Astrocyte (in vitro differentiated cells and primary cell): Measurements from ENCODE around the gene PTK6. TPM values are rescaled to one million over a fixed set of nuclear protein-coding genes. Genes with fewer than 3 reads are reported as not detected.

Experiments used
- DNase-seq: peaks from one replicate; pipeline ENCODE4 v3.0.0-alpha.2; 2010; ENCODE audit warnings: low read depth
- FAIRE-seq: peaks from 2 replicates; lab custom pipeline; 2011; peaks lifted over from hg19 to GRCh38; lab: Jason Lieb, UNC
- H2AFZ ChIP-seq: 2 replicates; pipeline ENCODE4 v1.6.0; 2012; ENCODE audit warnings: low read depth, low read length, inconsistent platforms
- H3K27ac ChIP-seq: 2 replicates; pipeline ENCODE4 v1.5.1; 2011; ENCODE audit warnings: low read depth, low read length, inconsistent platforms
- H3K27me3 ChIP-seq: 2 replicates; pipeline ENCODE4 v1.6.0; 2011; ENCODE audit warnings: low read length, inconsistent platforms; ENCODE audit not compliant: insufficient read depth
- H3K36me3 ChIP-seq: 2 replicates; pipeline ENCODE4 v1.5.1; 2011; ENCODE audit warnings: low read length, inconsistent platforms; ENCODE audit not compliant: insufficient read depth
- H3K4me1 ChIP-seq: 2 replicates; pipeline ENCODE4 v1.5.1; 2011; ENCODE audit warnings: low read length, inconsistent platforms; ENCODE audit not compliant: insufficient read depth
- H3K4me2 ChIP-seq: 2 replicates; pipeline ENCODE4 v1.6.0; 2012; ENCODE audit warnings: low read length, inconsistent platforms
- H3K4me3 ChIP-seq: 2 replicates; pipeline ENCODE4 v1.5.1; 2011; ENCODE audit warnings: low read depth, mild to moderate bottlenecking, low read length, inconsistent platforms; ENCODE audit not compliant: insufficient read depth
- H3K79me2 ChIP-seq: 2 replicates; pipeline ENCODE4 v1.6.0; 2012; ENCODE audit warnings: mild to moderate bottlenecking, low read length, inconsistent platforms; ENCODE audit not compliant: insufficient read depth
- H3K9ac ChIP-seq: 2 replicates; pipeline ENCODE4 v1.6.0; 2012; ENCODE audit warnings: mild to moderate bottlenecking, low read length, inconsistent platforms
- H3K9me3 ChIP-seq: 2 replicates; pipeline ENCODE4 v1.5.1; 2012; ENCODE audit warnings: low read depth, mild to moderate bottlenecking, low read length, inconsistent platforms; ENCODE audit not compliant: insufficient read depth
- H4K20me1 ChIP-seq: 2 replicates; pipeline ENCODE4 v1.6.0; 2012; ENCODE audit warnings: low read length, inconsistent platforms; ENCODE audit not compliant: insufficient read depth
- H3K27ac Mint-ChIP-seq: one replicate; pipeline ENCODE4 v1.8.0; 2021; ENCODE audit warnings: mild to moderate bottlenecking, mixed read lengths; ENCODE audit not compliant: unreplicated experiment
- H3K27me3 Mint-ChIP-seq: one replicate; pipeline ENCODE4 v1.8.0; 2021; ENCODE audit warnings: low read depth, mixed read lengths; ENCODE audit not compliant: unreplicated experiment
- H3K36me3 Mint-ChIP-seq: one replicate; pipeline ENCODE4 v1.8.0; 2021; ENCODE audit warnings: low read depth, mixed read lengths; ENCODE audit not compliant: unreplicated experiment
- H3K4me1 Mint-ChIP-seq: one replicate; pipeline ENCODE4 v1.8.0; 2021; ENCODE audit warnings: low read depth, mixed read lengths; ENCODE audit not compliant: unreplicated experiment
- H3K4me3 Mint-ChIP-seq: one replicate; pipeline ENCODE4 v1.8.0; 2021; ENCODE audit warnings: mild to moderate bottlenecking, moderate library complexity, mixed read lengths; ENCODE audit not compliant: unreplicated experiment
- H3K9me3 Mint-ChIP-seq: one replicate; pipeline ENCODE4 v1.8.0; 2021; ENCODE audit warnings: mild to moderate bottlenecking, mixed read lengths; ENCODE audit not compliant: unreplicated experiment
- EZH2 ChIP-seq: IDR thresholded peaks from 2 replicates; pipeline ENCODE4 v1.6.1; 2012; ENCODE audit warnings: mild to moderate bottlenecking, low read length, inconsistent platforms; ENCODE audit not compliant: insufficient read depth
- total RNA-seq: library from RNA; stranded (reverse); gene quantifications from 2 replicates; pipeline ENCODE4 v1.2.1, GENCODE V29; 2021
- TF ChIP-seq, protein P1 (sequence below): IDR thresholded peaks from 2 replicates; pipeline ENCODE4 v1.5.1; 2011; ENCODE audit warnings: low read depth, mild to moderate bottlenecking, inconsistent platforms, low read length, moderate library complexity; ENCODE audit not compliant: insufficient read depth

The PTK6 gene
- total RNA-seq, 1 donor from 2014 or later, result 0.18 TPM

DNA sequence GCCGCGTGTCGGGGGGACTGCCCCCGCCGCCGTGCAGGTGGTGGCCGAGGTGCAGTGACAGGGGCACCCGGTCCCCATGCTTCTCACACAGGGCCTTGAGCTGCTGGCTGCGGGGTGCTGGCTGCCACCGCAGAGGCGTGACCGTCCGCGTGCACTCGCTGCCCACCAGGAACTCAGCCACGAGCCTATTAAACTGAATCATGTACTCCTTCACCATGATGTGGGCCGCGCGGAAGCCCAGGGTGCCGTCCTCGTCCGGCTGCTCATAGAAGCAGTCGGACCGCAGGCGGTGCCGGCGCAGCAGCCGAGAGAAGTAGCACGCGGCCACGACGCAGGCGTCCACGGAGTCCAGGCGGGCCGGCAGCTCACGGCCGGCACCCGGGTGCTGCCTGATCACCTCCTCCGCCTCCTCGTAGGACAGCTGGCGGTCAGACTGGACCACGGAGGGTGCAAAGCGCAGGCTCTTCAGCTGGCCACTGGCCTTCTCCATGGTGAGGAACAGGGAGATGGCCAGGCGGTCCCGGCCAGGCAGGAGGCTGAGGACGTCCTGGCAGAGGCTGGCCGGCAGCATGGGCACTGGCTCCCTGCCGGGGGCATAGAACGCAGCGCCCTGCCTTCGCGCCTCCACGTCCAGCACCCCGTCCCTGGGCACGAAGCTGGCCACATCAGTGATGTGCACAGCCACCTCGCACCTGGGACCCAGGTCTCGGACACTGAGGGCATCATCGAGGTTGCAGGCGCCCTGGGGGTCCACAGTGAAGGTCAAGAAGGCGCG lies 27.0 kb upstream of the PTK6 start:
- no peak overlapping the region for H3K4me3 ChIP-seq
- H3K27ac Mint-ChIP-seq, result no peak overlapping the region
- H3K27me3 Mint-ChIP-seq, result no peaks in the 10 kb centered on the region
- TF ChIP-seq EZH2, result no peak
- TF ChIP-seq, protein P1, sequence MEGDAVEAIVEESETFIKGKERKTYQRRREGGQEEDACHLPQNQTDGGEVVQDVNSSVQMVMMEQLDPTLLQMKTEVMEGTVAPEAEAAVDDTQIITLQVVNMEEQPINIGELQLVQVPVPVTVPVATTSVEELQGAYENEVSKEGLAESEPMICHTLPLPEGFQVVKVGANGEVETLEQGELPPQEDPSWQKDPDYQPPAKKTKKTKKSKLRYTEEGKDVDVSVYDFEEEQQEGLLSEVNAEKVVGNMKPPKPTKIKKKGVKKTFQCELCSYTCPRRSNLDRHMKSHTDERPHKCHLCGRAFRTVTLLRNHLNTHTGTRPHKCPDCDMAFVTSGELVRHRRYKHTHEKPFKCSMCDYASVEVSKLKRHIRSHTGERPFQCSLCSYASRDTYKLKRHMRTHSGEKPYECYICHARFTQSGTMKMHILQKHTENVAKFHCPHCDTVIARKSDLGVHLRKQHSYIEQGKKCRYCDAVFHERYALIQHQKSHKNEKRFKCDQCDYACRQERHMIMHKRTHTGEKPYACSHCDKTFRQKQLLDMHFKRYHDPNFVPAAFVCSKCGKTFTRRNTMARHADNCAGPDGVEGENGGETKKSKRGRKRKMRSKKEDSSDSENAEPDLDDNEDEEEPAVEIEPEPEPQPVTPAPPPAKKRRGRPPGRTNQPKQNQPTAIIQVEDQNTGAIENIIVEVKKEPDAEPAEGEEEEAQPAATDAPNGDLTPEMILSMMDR, result no peak
- H3K9me3 Mint-ChIP-seq, result no peaks in the 10 kb centered on the region
- no peaks in the 10 kb centered on the region for H3K27me3 ChIP-seq
- no peak overlapping the region for H3K4me2 ChIP-seq
- H3K9ac ChIP-seq, result no peak overlapping the region
- no peak overlapping the region for H2AFZ ChIP-seq
- H3K36me3 Mint-ChIP-seq, result peaks cover 5% of the 10 kb centered on the region
- DNase-seq (no peak), FAIRE-seq (no peak)
- H3K79me2 ChIP-seq, result no peaks in the 10 kb centered on the region
- H3K4me1 ChIP-seq, result no peaks in the 10 kb centered on the region
- no peaks in the 10 kb centered on the region for H3K4me1 Mint-ChIP-seq
- no peaks in the 10 kb centered on the region for H3K36me3 ChIP-seq
- H3K4me3 Mint-ChIP-seq, result no peak overlapping the region
- no peak overlapping the region for H3K27ac ChIP-seq
- no peaks in the 10 kb centered on the region for H3K9me3 ChIP-seq
- H4K20me1 ChIP-seq, result peaks cover 9% of the 10 kb centered on the region

DNA sequence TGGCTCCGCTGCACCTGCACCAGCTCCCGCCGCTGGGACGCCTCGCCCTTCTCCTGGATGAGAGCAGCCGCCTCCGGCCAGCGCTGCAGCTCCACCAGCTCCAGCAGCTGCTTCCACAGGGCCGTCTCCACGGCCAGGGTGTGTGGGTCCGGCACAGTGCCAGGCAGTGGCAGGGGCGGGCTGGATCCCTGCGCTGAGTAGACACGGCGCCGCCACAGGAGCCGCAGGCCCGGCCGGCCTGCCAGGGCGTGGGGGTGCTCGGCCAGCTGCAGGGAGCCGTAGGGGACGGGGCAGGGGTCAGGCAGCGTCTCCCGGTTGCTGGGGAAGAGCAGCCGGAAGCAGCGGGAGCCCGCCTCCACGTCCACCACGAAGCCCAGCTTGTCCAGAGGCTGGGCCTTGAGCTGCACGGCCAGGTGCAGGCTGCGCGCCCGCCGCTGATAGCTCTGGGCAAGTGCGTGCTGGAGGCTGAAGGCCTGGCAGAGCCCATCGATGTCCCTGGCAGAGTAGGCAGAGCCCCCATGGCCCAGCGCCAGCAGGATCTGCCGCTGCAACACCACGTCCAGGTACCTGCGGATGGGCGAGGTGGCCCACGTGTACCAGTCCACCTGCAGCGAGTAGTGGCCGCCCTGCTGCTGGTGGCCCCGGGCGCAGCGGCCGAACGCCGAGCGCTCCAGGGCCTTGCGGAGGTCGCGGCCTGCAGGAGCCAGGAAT lies 26.2 kb upstream of the PTK6 start:
- no peak overlapping the region for H3K4me2 ChIP-seq
- no peaks in the 10 kb centered on the region for H3K9me3 Mint-ChIP-seq
- H3K36me3 Mint-ChIP-seq, result peaks cover 5% of the 10 kb centered on the region
- no peaks in the 10 kb centered on the region for H3K27me3 Mint-ChIP-seq
- H3K79me2 ChIP-seq, result no peaks in the 10 kb centered on the region
- FAIRE-seq (no peak), DNase-seq (no peak)
- no peaks in the 10 kb centered on the region for H3K36me3 ChIP-seq
- no peaks in the 10 kb centered on the region for H3K4me1 ChIP-seq
- no peak for TF ChIP-seq EZH2
- TF ChIP-seq, protein P1, result no peak
- no peaks in the 10 kb centered on the region for H3K9me3 ChIP-seq
- no peaks in the 10 kb centered on the region for H3K4me1 Mint-ChIP-seq
- no peak overlapping the region for H3K9ac ChIP-seq
- H4K20me1 ChIP-seq, result peaks cover 9% of the 10 kb centered on the region
- H3K4me3 Mint-ChIP-seq, result no peak overlapping the region
- H3K27ac Mint-ChIP-seq, result no peak overlapping the region
- H3K4me3 ChIP-seq, result no peak overlapping the region
- H3K27me3 ChIP-seq, result no peaks in the 10 kb centered on the region
- H2AFZ ChIP-seq, result no peak overlapping the region
- no peak overlapping the region for H3K27ac ChIP-seq
